ENCODE measurements around the gene E2F3. TPM values are rescaled to one million over a fixed set of nuclear protein-coding genes. Genes with fewer than 3 reads are reported as not detected.
"Not testable (repeated sequence)": the region's sequence is repeated elsewhere in the genome, so short reads cannot be mapped to it uniquely, and the experiment has no call there.

Gene E2F3
- total RNA-seq, 2 donors from 2014 or later, result 6.7 to 8.8 TPM

DNA sequence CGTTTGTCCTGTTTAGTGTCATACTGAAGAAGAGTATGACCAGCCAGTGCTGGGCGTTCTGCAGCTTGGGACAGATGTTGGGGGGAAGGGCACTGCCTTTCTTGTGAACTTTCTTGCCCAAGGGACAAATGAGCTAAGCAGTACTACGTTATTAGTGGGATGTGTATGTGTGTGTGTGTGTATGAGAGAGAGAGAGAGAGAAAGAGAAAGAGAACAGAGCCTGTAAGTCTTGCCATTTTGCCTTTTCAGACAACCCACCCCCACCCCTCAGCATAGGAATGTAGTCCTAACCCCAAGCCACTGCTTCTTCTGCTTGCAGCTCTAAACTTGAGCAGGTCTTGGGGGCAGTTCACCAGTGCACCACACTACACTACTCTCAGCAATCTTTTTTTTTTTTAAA lies 45.5 kb downstream of the E2F3 start:
- Mint-ChIP-seq H3K27ac (no peak overlapping the region), H3K36me3 (ENCODE audit: low read depth) (no peaks in the 10 kb centered on the region), H3K4me1 (peaks cover 12% of the 10 kb centered on the region), H3K27me3 (no peaks in the 10 kb centered on the region), H3K4me3 (no peak overlapping the region)
- ATAC-seq (no peak), DNase-seq (no peak)
- H3K9me3 ChIP-seq (ENCODE audit: control insufficient read depth, low read length, poor library complexity, severe bottlenecking), result no peaks in the 10 kb centered on the region

GRCh38 chr6:20447581-20448132 lies 46.0 kb downstream of the E2F3 start:
- Mint-ChIP-seq H3K4me1 (peaks cover 12% of the 10 kb centered on the region), H3K27ac (no peak overlapping the region), H3K27me3 (no peaks in the 10 kb centered on the region), H3K36me3 (ENCODE audit: low read depth) (no peaks in the 10 kb centered on the region), H3K4me3 (no peak overlapping the region)
- DNase-seq (no peak), ATAC-seq (no peak)
- H3K9me3 ChIP-seq (ENCODE audit: control insufficient read depth, low read length, poor library complexity, severe bottlenecking), result no peaks in the 10 kb centered on the region

- Mint-ChIP-seq H3K27me3 (no peaks in the 10 kb centered on the region), H3K4me1 (peaks cover 13% of the 10 kb centered on the region), H3K27ac (no peak overlapping the region), H3K36me3 (ENCODE audit: low read depth) (no peaks in the 10 kb centered on the region), H3K4me3 (no peak overlapping the region)
- H3K9me3 ChIP-seq (ENCODE audit: control insufficient read depth, low read length, poor library complexity, severe bottlenecking), result no peaks in the 10 kb centered on the region
- ATAC-seq (no peak), DNase-seq (no peak)
These were observed 47.1 kb downstream of the E2F3 start for GRCh38 chr6:20448828-20449227.

DNA sequence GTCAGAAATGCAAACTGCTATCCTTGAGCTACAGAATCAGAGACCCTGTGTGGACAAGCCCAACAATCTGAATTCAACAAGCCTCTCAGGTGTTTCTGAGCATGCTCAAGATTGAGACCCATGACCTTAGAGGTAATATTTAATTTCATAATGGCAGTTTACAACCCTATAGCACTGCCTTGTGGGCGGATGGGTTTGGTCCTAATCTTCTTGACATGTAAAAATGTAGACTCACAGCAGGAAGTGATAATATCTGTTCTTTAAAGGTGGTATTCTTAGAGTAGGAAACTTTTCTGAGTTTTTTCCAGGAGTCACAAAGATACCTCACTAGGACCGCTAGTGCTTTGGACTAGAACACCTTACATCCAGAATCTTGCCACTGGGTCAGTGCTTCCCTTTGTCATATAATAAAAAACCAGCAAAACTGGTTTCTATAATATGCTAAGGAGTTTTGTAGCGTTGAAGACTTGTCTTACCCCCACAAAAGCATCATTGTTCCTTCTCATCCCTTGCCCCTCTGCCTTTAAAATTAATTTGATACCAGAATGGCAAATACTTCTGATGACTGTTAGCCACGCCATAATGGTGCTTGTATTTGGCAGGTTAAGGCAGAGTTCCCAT lies 52.6 kb downstream of the E2F3 start:
- Mint-ChIP-seq H3K36me3 (ENCODE audit: low read depth) (no peaks in the 10 kb centered on the region), H3K27me3 (no peaks in the 10 kb centered on the region), H3K4me1 (peaks cover 13% of the 10 kb centered on the region), H3K27ac (peak overlapping the region; percentile 16), H3K4me3 (no peak overlapping the region)
- DNase-seq (no peak), ATAC-seq (peak; percentile 57)
- H3K9me3 ChIP-seq (ENCODE audit: control insufficient read depth, low read length, poor library complexity, severe bottlenecking), result no peaks in the 10 kb centered on the region

- peaks cover 11% of the 10 kb centered on the region for H3K4me1 Mint-ChIP-seq
- H3K27ac Mint-ChIP-seq, result no peak overlapping the region
- ATAC-seq, result no peak
- H3K4me3 Mint-ChIP-seq, result no peak overlapping the region
- no peaks in the 10 kb centered on the region for H3K27me3 Mint-ChIP-seq
- H3K9me3 ChIP-seq (ENCODE audit: control insufficient read depth, low read length, poor library complexity, severe bottlenecking), result no peaks in the 10 kb centered on the region
- DNase-seq, result no peak
- no peaks in the 10 kb centered on the region for H3K36me3 Mint-ChIP-seq (ENCODE audit: low read depth)
These were observed 53.7 kb downstream of the E2F3 start for GRCh38 chr6:20455251-20455940.

DNA sequence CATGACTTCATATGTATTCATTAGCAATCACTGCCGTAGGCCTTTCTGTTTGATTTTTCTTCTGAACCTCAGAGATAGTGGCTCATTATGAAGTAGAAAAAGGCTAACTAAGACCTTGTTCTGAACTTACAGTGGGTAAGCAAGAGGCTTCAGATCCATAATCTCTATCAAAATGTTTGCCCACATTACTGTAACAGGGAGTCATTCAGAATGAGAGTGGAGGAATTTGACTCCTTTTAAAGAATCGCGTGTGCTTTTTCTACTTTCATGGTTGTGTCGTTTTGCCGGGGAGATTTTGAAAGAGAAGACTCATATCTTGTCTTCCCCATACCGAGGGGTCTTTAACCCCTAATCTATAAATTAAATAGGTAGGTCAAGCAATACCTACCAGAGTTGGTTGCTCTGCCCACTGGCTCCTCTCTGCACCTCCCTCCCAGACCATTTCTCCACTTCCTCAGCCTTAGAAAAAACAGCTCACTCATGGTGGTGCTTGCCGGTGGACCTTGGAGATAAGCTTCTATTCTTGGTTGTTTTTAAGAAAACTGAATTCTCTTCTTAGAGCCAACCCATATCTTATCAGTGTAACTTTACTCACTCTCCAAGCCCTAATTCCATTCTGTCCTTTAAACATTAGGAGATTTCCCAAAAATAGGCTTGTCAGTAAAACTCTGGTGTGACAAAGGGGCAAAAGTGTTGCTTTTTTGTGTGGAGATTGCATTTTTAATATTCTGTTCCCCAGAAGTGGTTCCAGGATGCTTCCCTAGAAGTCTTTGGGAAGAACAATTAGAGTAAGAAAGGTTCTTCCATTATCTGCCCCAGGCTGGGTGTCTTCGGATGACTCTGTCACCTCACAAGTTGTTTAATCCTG lies 56.6 kb downstream of the E2F3 start:
- Mint-ChIP-seq H3K27me3 (no peaks in the 10 kb centered on the region), H3K36me3 (ENCODE audit: low read depth) (no peaks in the 10 kb centered on the region), H3K4me1 (peaks cover 13% of the 10 kb centered on the region), H3K4me3 (no peak overlapping the region), H3K27ac (peak overlapping the region; percentile 63)
- H3K9me3 ChIP-seq (ENCODE audit: control insufficient read depth, low read length, poor library complexity, severe bottlenecking), result no peaks in the 10 kb centered on the region
- ATAC-seq (no peak), DNase-seq (no peak)

- H3K4me1 Mint-ChIP-seq, result peaks cover 10% of the 10 kb centered on the region
- no peaks in the 10 kb centered on the region for H3K27me3 Mint-ChIP-seq
- H3K4me3 Mint-ChIP-seq, result no peak overlapping the region
- no peak overlapping the region for H3K27ac Mint-ChIP-seq
- no peak for DNase-seq
- no peak for ATAC-seq
- no peaks in the 10 kb centered on the region for H3K36me3 Mint-ChIP-seq (ENCODE audit: low read depth)
- H3K9me3 ChIP-seq (ENCODE audit: control insufficient read depth, low read length, poor library complexity, severe bottlenecking), result no peaks in the 10 kb centered on the region
These were observed 58.0 kb downstream of the E2F3 start for GRCh38 chr6:20459682-20460081.

- Mint-ChIP-seq H3K27ac (peak overlapping the region; percentile 37), H3K4me1 (peaks cover 7% of the 10 kb centered on the region), H3K27me3 (no peaks in the 10 kb centered on the region), H3K4me3 (no peak overlapping the region), H3K36me3 (ENCODE audit: low read depth) (no peaks in the 10 kb centered on the region)
- H3K9me3 ChIP-seq (ENCODE audit: control insufficient read depth, low read length, poor library complexity, severe bottlenecking), result no peaks in the 10 kb centered on the region
- no peak for DNase-seq
- ATAC-seq, result no peak
These were observed 59.9 kb downstream of the E2F3 start for GRCh38 chr6:20461576-20461975.

DNA sequence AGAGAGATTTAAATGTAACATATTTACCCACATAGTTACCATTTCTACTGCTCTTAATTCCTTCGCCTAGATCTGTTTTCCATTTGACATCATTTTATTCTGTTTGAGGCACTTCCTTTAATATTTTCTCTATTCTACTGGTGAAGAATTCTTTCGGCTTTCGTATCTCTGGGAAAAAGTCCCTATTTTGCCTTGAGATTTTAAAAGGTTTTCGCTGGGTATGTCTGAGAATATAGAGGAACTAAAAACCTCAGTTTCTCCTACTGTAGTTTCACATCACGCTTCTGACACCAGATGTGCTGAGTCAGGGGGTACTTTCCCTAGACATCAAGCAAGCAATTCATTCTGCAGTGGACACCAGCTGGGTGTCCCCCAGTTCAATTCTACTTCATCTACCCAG lies 61.7 kb downstream of the E2F3 start:
- no peak overlapping the region for H3K4me3 Mint-ChIP-seq
- H3K27me3 Mint-ChIP-seq, result no peaks in the 10 kb centered on the region
- DNase-seq, result no peak
- H3K4me1 Mint-ChIP-seq, result peaks cover 11% of the 10 kb centered on the region
- H3K27ac Mint-ChIP-seq, result no peak overlapping the region
- no peak for ATAC-seq
- no peaks in the 10 kb centered on the region for H3K9me3 ChIP-seq (ENCODE audit: control insufficient read depth, low read length, poor library complexity, severe bottlenecking)
- H3K36me3 Mint-ChIP-seq (ENCODE audit: low read depth), result no peaks in the 10 kb centered on the region

DNA sequence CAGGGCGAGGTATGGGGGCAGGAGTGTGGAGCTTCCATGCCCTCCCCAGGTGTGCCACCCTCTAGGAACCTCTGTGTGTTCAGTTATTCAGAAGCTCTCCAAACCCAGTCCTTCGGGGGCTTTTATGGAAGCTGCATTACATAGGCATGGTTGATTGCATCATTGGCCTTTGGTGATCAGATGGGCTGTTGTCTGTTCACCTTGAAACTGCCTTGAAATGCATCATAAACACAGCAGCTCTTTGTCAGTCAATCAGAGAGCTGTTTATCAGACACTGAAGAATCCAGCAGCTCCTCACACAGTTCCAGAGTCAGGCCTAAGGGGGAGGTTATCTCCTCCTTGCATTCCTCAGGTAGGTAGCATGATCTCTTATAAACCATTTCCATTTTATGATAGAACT lies 62.4 kb downstream of the E2F3 start:
- no peaks in the 10 kb centered on the region for H3K27me3 Mint-ChIP-seq
- H3K4me3 Mint-ChIP-seq, result no peak overlapping the region
- no peak overlapping the region for H3K27ac Mint-ChIP-seq
- ATAC-seq, result no peak
- H3K4me1 Mint-ChIP-seq, result peaks cover 11% of the 10 kb centered on the region
- no peaks in the 10 kb centered on the region for H3K36me3 Mint-ChIP-seq (ENCODE audit: low read depth)
- H3K9me3 ChIP-seq (ENCODE audit: control insufficient read depth, low read length, poor library complexity, severe bottlenecking), result no peaks in the 10 kb centered on the region
- no peak for DNase-seq

GRCh38 chr6:20464847-20465246 lies 63.2 kb downstream of the E2F3 start:
- H3K9me3 ChIP-seq (ENCODE audit: control insufficient read depth, low read length, poor library complexity, severe bottlenecking), result no peaks in the 10 kb centered on the region
- Mint-ChIP-seq H3K27me3 (no peaks in the 10 kb centered on the region), H3K4me3 (no peak overlapping the region), H3K4me1 (peaks cover 12% of the 10 kb centered on the region), H3K36me3 (ENCODE audit: low read depth) (peaks cover under 1% of the 10 kb centered on the region), H3K27ac (no peak overlapping the region)
- DNase-seq (no peak), ATAC-seq (no peak)

DNA sequence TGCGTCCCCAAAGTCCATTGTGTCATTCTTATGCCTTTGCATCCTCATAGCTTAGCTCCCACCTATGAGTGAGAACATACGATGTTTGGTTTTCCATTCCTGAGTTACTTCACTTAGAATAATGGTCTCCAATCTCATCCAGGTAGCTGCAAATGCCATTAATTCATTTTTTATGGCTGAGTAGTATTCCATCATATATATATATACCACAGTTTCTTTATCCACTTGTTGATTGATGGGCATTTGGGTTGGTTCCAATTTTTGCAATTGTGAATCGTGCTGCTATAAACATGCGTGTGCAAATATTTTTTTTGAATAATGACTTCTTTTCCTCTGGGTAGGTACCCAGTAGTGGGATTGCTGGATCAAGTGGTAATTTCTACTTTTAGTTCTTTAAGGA lies 63.9 kb downstream of the E2F3 start:
- H3K36me3 Mint-ChIP-seq (ENCODE audit: low read depth); ATAC-seq; DNase-seq; H3K9me3 ChIP-seq (ENCODE audit: control insufficient read depth, low read length, poor library complexity, severe bottlenecking); H3K4me3 Mint-ChIP-seq; H3K27ac Mint-ChIP-seq; H3K27me3 Mint-ChIP-seq: not testable (repeated sequence)
- peaks cover 18% of the 10 kb centered on the region for H3K4me1 Mint-ChIP-seq

- DNase-seq (no peak), ATAC-seq (no peak)
- Mint-ChIP-seq H3K4me1 (peaks cover 16% of the 10 kb centered on the region), H3K27ac (no peak overlapping the region), H3K27me3 (no peaks in the 10 kb centered on the region), H3K36me3 (ENCODE audit: low read depth) (peaks cover 3% of the 10 kb centered on the region), H3K4me3 (no peak overlapping the region)
- H3K9me3 ChIP-seq (ENCODE audit: control insufficient read depth, low read length, poor library complexity, severe bottlenecking), result no peaks in the 10 kb centered on the region
These were observed 65.8 kb downstream of the E2F3 start for GRCh38 chr6:20467437-20467836.
